PC-3 (cell line): Measurements from ENCODE around the gene FGB. TPM values are rescaled to one million over a fixed set of nuclear protein-coding genes. Genes with fewer than 3 reads are reported as not detected.

Source experiments
- ATAC-seq: fragments of 200-7000 bp; cut with Tn5 transposase; 2 replicates; pipeline ENCODE4 v1.9.1; 2020; ENCODE audit warnings: mild to moderate bottlenecking, moderate library complexity
- BruUV-seq: library from RNA; stranded (reverse); fragments of 400-500 nt; replicated peaks from 2 replicates; lab custom pipeline; 2021; lab: Mats Ljungman, UMichigan
- CTCF ChIA-PET: fragments of 300-600 bp; sonication (Branson Sonifier 250); formaldehyde crosslinking; loops from one replicate; lab custom pipeline; 2022; ENCODE audit warnings: antibody characterized with exemption; lab: Charles Lee
- POLR2A ChIA-PET: fragments of 300-600 bp; sonication (Branson Sonifier 250); formaldehyde crosslinking; loops from one replicate; lab custom pipeline; 2022; ENCODE audit warnings: antibody characterized with exemption; ENCODE audit not compliant: unreplicated experiment; lab: Charles Lee
- DNase-seq: peaks from one replicate; pipeline ENCODE4 v3.0.0-alpha.2; 2015
- H2AFZ ChIP-seq: fragments of 300-600 bp; sonication (generic); 2 replicates; pipeline ENCODE4 v1.6.0; 2016; ENCODE audit warnings: antibody characterized with exemption, low read length
- H3F3A ChIP-seq: fragments of 300-600 bp; sonication (generic); one replicate; pipeline ENCODE4 v1.6.0; 2017; ENCODE audit warnings: antibody characterized with exemption, low read length, control low read depth, mild to moderate bottlenecking; ENCODE audit not compliant: unreplicated experiment
- H3K27ac ChIP-seq: fragments of 300-600 bp; sonication (generic); 2 replicates; pipeline ENCODE4 v1.5.1; 2016; ENCODE audit warnings: mild to moderate bottlenecking, low read length
- H3K27me3 ChIP-seq: fragments of 300-600 bp; sonication (generic); 2 replicates; pipeline ENCODE4 v1.6.1; 2016; ENCODE audit warnings: low read length, mixed read lengths
- H3K36me3 ChIP-seq: fragments of 300-600 bp; sonication (generic); 2 replicates; pipeline ENCODE4 v1.6.1; 2016; ENCODE audit warnings: low read depth, mixed run types, low read length, mixed read lengths
- H3K4me1 ChIP-seq: fragments of 300-600 bp; sonication (generic); 2 replicates; pipeline ENCODE4 v1.5.1; 2016; ENCODE audit warnings: low read length; ENCODE audit not compliant: insufficient read depth
- H3K4me2 ChIP-seq: fragments of 300-600 bp; sonication (generic); 2 replicates; pipeline ENCODE4 v1.6.0; 2016; ENCODE audit warnings: low read length
- H3K4me3 ChIP-seq: fragments of 300-600 bp; sonication (generic); 2 replicates; pipeline ENCODE4 v1.5.1; 2016; ENCODE audit warnings: mild to moderate bottlenecking, low read length, mixed read lengths
- H3K79me2 ChIP-seq: fragments of 300-600 bp; sonication (generic); 2 replicates; pipeline ENCODE4 v1.6.1; 2017; ENCODE audit warnings: low read length, mixed read lengths
- H3K9ac ChIP-seq: fragments of 300-600 bp; sonication (generic); 2 replicates; pipeline ENCODE4 v1.6.0; 2016; ENCODE audit warnings: mild to moderate bottlenecking, low read length
- H3K9me2 ChIP-seq: fragments of 300-600 bp; sonication (generic); replicated peaks from 2 replicates; pipeline ENCODE4 v1.6.1; 2016; ENCODE audit warnings: mixed run types, low read length, mixed read lengths
- H3K9me3 ChIP-seq: fragments of 300-600 bp; sonication (generic); 2 replicates; pipeline ENCODE4 v1.6.1; 2016; ENCODE audit warnings: low read length, mixed read lengths
- H4K20me1 ChIP-seq: fragments of 300-600 bp; sonication (generic); 2 replicates; pipeline ENCODE4 v1.6.1; 2016; ENCODE audit warnings: low read length, mixed read lengths
- CTCF ChIP-seq: fragments of 300-600 bp; sonication (generic); conservative IDR thresholded peaks from 2 replicates; pipeline ENCODE4 v1.5.1; 2017; ENCODE audit warnings: antibody characterized with exemption, low read depth, mild to moderate bottlenecking, low read length
- EZH2 ChIP-seq: fragments of 300-600 bp; sonication (generic); IDR thresholded peaks from one replicate; pipeline ENCODE4 v1.6.1; 2017; ENCODE audit warnings: antibody characterized with exemption, mild to moderate bottlenecking, low read length; ENCODE audit not compliant: unreplicated experiment
- EZH2phosphoT487 ChIP-seq: fragments of 300-600 bp; sonication (generic); IDR thresholded peaks from 2 replicates; pipeline ENCODE4 v1.6.1; 2018; ENCODE audit warnings: mild to moderate bottlenecking, antibody characterized with exemption, low read length, borderline replicate concordance
- intact Hi-C: fragments of 100-400 bp; cut with micrococcal nuclease; formaldehyde crosslinking; loops from 2 replicates; pipeline ENCODE4 v1.9.0; 2023
- total RNA-seq: library from RNA; depleted of rRNA; stranded (reverse); fragments of >200 nt; gene quantifications from 2 replicates; pipeline ENCODE4 v1.2.3, GENCODE V29; 2014

The FGB gene
- total RNA-seq, 1 experiment from 2014 or later, result 0.36 TPM

- no peak for ATAC-seq
- H3K9me2 ChIP-seq, result no peaks in the 10 kb centered on the region
- no peak for DNase-seq
- no peaks in the 10 kb centered on the region for H3K27me3 ChIP-seq
- H2AFZ ChIP-seq, result no peak overlapping the region
- H4K20me1 ChIP-seq, result no peaks in the 10 kb centered on the region
- no peaks in the 10 kb centered on the region for H3K9me3 ChIP-seq
- H3K4me1 ChIP-seq, result no peaks in the 10 kb centered on the region
- H3K79me2 ChIP-seq, result no peaks in the 10 kb centered on the region
- H3K4me2 ChIP-seq, result no peak overlapping the region
- POLR2A ChIA-PET, result interaction anchor here (0.6 kb wide), 1 partner anchor 209 kb away, joined by 3 read pairs; no protein-coding TSS in a partner anchor
- CTCF ChIA-PET, result no interaction called here
- no peak for TF ChIP-seq EZH2
- TF ChIP-seq EZH2phosphoT487, result no peak
- TF ChIP-seq CTCF, result no peak
- intact Hi-C loops, result no loop called here
- H3F3A ChIP-seq, result no peaks in the 10 kb centered on the region
- no peak overlapping the region for H3K27ac ChIP-seq
- H3K4me3 ChIP-seq, result no peak overlapping the region
- H3K9ac ChIP-seq, result no peak overlapping the region
- no peaks in the 10 kb centered on the region for H3K36me3 ChIP-seq
- BruUV-seq, result no TSS peak
Observed at GRCh38 chr4:154611833-154612232, 49.0 kb downstream of the FGB start.

- Histone ChIP-seq H3F3A (no peaks in the 10 kb centered on the region), H3K27me3 (no peaks in the 10 kb centered on the region), H3K36me3 (no peaks in the 10 kb centered on the region), H3K4me1 (no peaks in the 10 kb centered on the region), H3K9ac (no peak within 1 kb of the TSS), H3K9me3 (no peaks in the 10 kb centered on the region), H3K79me2 (no peaks in the 10 kb centered on the region), H4K20me1 (no peaks in the 10 kb centered on the region), H3K27ac (no peak within 1 kb of the TSS), H3K4me3 (no peak within 1 kb of the TSS), H3K9me2 (no peaks in the 10 kb centered on the region), H3K4me2 (no peak within 1 kb of the TSS), H2AFZ (0 out of 2 replicates have a peak within 1 kb of the TSS, but pooled peaks have one; percentile 13)
- no TSS peak for BruUV-seq
- no peak for ATAC-seq
- POLR2A ChIA-PET, result no interaction called here
- CTCF ChIA-PET, result no interaction called here
- no peak for DNase-seq
- TF ChIP-seq EZH2phosphoT487, result no peak
- TF ChIP-seq EZH2, result no peak
- TF ChIP-seq CTCF, result no peak
- intact Hi-C loops, result no loop called here
Observed at GRCh38 chr4:154612472-154613414, 49.9 kb downstream of the FGB start, which contains the start of gene FGG. FGG (minus strand) TSS chr4:154612656; CDS start chr4:154612609, 47 bp downstream.

GRCh38 chr4:154614306-154614705 lies 51.5 kb downstream of the FGB start:
- ATAC-seq (no peak), DNase-seq (no peak)
- Histone ChIP-seq H3K36me3 (no peaks in the 10 kb centered on the region), H3K9me2 (no peaks in the 10 kb centered on the region), H3K4me1 (no peaks in the 10 kb centered on the region), H3K79me2 (no peaks in the 10 kb centered on the region), H3K4me3 (no peak overlapping the region), H3K9ac (no peak overlapping the region), H3K27me3 (no peaks in the 10 kb centered on the region), H2AFZ (no peak overlapping the region), H4K20me1 (no peaks in the 10 kb centered on the region), H3K9me3 (no peaks in the 10 kb centered on the region), H3K4me2 (no peak overlapping the region), H3F3A (no peaks in the 10 kb centered on the region), H3K27ac (no peak overlapping the region)
- TF ChIP-seq EZH2 (no peak), EZH2phosphoT487 (no peak), CTCF (no peak)
- ChIA-PET POLR2A (no interaction called here), CTCF (no interaction called here)
- no TSS peak for BruUV-seq
- intact Hi-C loops, result no loop called here
